Measurements from ENCODE around the gene CDYL.
"Not testable (repeated sequence)": the region's sequence is repeated elsewhere in the genome, so short reads cannot be mapped to it uniquely, and the experiment has no call there.

The CDYL gene

DNA sequence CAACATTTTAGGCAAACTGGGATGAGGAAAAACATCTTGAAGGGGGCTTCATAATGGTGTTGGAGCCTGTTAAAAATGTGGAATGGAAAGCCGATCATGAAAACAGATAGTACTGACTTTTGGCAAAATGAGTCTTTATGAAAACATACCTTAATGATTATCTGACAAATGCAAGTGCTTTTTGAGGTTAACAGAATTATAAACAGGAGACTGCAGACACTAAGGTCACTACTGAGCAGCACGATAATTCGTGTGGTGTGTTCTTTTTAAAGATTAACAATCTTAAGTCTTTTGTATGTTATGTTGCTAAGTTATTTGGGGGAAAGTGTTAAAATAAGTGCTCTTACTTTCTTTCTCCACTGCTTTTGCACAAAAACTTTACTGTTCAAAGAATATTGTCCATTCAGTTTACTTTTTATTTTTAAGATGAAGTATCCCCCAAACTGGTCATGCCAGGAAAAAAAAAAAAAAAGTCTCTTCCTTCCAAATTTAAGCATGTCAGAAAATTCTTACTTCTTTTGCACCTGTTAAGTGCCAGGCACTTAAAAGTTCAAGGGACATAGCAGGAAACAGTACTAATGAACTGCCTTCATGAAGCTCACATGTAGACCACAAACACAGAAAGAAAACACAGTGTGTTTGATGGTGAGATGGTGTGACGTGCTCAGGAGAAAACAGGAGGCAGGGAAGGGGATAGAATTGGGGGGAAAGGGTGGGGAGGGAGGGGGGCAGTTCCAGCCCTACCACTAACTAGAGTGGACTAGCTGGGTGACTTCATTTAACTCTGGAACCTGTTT, 73.2 kb downstream of the CDYL start:
- DNase-seq = no peak

GRCh38 chr6:4851035-4851434, 74.8 kb downstream of the CDYL start:
- no peak for DNase-seq

DNA sequence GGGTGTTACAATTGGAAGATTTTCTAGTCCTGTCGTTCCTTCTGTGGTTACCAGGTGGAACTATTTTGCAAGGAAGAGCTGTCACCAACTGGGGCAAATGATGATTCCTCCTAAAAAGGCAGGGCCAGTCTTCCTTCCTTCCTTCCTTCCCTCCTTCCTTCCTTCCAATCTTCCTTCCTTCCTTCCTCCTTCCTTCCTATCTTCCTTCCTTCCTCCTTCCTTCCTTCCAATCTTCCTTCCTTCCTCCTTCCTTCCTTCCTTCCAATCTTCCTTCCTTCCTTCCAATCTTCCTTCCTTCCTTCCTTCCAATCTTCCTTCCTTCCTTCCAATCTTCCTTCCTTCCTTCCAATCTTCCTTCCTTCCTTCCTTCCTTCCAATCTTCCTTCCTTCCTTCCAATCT, 76.0 kb downstream of the CDYL start:
- DNase-seq = not testable (repeated sequence)

- no peak for DNase-seq
Observed at GRCh38 chr6:4852938-4853337, 76.7 kb downstream of the CDYL start.

DNA sequence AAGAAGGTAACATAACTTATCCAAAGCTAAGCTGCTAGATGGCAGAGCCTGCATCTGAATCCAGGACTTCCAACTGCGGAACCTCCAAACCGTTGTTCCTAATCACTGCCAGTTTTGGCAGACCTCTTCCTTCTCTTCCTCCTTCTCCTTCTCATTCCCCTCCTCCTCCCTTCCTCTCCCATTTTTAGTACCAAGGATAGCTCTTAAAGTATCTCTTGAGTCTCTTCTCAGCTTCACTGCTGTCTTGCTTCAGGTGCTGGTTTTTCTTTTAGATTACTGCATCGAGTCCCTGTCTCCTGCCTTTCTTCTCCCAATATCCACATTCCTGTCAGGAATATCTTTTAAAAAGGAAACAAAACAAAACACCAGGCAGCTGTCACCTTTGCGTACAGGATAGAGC, 77.1 kb downstream of the CDYL start:
- DNase-seq = no peak

DNA sequence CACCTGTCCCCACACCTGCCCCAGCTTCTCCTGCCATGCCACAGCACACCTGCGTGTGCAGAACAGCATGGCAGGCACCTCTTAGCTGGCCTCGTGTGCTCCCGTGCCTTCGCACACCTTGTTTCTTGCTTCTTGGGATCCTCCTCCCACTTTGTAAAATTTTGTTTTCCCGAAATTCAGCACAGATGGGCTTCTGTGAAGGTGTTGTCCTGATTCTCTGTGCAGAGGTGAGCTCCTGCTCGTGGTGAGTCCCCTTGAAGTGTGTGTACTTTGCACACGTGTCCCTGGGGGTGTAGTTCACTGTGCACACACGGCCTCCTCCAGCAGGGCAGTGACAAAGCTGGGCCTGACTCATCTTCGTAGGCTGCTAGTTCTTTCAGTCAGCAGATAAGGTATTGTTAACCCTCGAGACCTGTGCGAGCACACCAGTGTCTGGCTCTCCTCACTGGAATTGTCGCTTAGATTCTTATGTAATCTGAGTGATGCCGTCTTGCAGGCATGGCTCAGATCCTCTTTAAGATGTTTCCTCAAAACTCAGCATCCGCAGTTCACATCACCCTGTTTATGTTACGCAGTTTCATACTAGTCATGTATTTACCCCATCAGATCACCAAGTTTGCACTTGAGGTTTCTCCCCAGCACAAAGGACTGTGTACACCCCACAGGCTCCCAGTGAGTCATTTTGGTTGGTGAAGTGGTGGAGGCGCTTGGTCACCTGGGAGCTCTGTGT, 77.7 kb downstream of the CDYL start:
- peak; percentile 78 for DNase-seq

- no peak for DNase-seq
Observed at GRCh38 chr6:4856785-4857184, 80.6 kb downstream of the CDYL start.

DNA sequence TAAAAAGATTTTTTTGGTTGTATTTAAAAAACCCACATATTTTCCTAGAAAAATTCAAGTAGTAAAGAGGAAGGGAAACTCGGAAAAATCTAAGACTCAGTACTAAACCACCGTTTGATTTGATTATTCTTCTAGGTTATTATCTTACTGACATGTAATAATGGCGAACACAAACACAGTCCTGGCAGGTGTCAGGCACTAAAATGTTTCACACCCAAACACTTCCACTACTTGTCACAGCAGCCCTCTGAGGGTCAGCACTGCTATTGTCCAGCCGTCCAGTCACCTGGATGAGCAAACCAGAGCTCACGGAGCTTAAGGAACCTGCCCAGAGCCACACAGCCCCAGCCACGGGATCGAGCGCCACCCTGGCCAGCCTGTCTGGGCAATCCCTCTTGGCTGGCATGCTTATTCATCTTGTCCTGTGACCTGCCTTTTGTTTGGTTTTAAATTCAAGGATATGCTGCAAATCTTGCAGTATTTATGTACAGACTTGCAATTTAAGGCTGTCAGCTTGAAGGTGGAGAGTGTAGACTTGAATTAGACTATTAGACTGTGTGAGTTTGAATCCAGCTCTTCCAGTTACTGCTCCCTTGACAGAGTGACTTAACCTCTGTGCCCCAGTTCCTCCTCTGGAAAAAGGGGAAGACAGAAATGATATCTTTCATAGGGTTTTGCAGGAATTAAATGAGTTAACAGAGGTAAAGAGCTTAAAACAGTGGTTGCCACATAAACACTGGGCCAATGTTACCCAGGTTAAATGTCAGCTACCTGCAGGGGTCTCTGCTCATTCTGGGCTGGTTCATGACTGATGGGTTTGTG, 82.2 kb downstream of the CDYL start:
- no peak for DNase-seq

DNA sequence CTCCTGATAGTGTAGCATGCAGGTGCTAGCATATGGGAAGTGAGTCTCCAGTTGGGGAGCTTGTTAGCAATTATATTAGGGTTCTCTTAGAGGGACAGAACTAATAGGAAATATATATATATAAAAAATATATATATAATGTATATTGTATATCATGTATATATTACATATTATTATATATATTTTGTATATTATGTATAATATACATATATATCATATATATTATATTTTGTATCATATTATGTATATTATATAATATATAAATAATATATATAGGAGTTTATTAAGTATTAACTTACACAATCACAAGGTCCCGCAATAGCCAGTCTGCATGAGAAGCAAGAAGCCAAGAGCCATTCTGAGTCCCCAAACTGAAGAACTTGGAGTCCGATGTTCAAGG, 84.2 kb downstream of the CDYL start:
- no peak for DNase-seq

DNA sequence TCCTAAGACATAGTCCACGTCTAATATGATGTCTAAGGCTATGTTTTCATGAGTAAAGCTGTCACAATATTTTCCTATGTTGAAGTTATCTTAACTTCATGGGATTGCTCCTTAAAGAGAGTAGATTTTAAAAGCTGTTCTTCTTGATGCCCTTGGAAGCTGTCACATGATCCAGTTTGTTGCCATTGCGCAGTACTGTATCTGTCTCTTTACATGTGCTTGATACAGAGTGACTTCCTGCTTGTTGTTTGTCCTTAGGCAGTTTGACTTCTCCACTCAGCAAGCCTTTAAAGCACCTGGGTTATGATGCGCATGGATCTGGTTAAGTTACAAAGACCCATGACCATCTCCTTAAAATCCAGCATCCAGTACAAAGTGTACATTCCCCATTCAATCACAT, 85.4 kb downstream of the CDYL start:
- no peak for DNase-seq

- no peak for DNase-seq
Observed at GRCh38 chr6:4864519-4864918, 88.3 kb downstream of the CDYL start.

DNA sequence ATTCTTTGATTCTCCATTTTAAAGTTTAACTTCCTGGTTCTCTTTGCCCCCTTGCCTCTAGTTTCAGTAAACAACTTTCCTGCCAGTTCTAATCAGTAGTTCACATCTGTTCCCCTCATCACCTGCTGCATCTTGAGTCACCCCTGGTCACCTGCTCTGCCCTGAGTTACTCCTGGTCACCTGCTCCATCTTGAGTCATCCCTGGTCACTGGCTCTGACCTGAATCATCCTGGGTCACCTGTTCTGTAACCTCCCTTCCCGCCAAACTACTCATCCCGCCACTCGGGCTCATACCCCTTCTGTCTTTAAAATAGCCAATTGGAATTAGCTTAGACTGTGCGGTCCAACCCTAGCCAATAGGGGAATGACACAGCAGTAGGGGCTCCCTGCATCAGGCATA, 88.8 kb downstream of the CDYL start:
- peak; percentile 88 for DNase-seq

DNA sequence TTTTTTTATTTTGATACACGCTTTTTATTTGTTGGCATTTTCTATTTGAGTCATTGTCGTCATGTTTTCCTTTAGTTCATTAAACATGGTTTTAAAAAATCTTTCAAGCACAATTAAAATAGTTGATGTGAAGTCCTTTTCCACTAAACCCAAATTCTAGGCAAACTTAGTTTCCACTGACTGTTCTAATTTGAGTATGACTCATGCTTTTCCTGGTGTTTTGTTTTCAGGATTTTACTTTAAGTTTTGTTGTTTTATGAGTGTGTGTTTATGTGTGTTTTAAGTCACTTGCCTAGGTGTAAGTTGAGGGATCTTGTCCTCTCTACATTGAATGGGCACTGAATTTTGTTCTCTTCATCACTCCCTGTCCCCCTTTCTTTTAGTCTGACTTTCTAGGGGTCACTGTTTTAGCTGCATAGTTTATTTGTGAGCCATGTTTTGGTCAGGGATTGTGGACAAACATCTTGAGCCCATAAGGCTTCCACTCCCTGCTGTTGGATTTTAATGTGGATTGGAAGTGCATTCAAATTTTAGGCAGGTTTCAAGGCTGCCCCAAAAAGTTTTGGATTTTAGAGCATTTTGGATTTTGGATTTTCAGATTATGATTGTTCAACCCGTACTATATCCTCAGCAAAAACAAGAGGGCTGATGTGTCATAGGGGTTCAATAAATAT, 94.8 kb downstream of the CDYL start:
- DNase-seq = no peak

DNA sequence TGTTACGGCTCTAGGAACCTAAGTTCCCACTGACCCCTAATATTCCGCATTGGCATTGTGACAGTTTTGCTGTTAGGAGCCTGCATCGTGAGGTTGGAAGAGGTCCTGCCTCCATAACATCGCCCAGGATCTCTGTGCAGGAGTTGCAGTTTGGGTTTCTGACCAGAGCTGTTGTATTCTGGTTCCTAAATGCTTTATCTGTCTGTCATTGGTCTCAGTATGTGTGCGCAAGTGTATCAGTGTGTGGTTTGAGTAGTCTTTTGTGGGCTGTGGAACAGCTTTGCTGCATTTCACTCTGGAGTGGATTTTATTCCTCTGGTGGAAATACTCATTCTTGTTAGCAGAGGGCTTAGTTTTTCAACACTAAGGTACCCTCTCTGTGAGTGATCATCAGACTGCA, 95.6 kb downstream of the CDYL start:
- DNase-seq = no peak

- DNase-seq = no peak
Observed at GRCh38 chr6:4872841-4873240, 96.6 kb downstream of the CDYL start.

DNA sequence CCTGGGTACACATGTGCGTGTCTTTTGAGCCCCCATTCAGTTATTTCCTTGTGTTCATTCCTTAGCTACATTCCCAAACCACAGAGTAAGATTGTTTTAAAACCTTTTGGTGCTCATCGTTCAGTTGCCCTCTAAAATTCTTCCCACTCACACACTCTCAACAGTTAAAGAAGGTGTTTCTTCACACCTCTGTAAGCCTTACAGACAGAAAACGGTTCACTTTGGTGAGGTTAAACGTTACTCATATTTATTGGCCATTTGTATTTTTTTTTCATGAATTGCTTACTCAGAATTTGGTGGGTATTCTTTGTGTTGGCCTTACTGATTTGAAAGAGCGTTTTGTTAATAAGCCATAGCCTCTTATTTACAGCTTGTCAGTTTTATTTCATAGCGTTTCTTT, 97.7 kb downstream of the CDYL start:
- DNase-seq = no peak

DNA sequence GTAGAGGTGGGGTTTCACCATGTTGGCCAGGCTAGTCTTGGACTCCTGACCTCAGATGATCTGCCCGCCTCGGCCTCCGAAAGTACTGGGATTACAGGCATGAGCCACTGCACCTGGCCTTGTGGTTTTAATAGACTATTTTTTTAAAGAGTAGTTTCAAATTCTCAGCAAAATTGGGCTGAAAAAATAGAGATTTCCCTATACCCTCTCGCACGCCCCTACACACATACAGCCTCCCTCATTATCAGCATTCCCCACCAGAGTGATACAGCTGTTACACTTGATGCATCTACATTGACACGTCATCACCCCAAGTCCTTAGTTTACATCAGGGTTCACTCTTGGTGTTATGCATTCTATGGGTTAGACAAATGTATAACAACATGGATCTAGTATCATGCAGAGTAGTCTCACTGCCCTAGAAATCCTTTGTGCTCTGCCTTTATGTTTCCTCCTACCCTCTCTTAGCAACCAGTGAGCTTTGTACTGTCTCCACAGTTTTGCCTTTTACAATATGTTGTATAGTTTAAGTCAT, 103.6 kb downstream of the CDYL start:
- no peak for DNase-seq

DNA sequence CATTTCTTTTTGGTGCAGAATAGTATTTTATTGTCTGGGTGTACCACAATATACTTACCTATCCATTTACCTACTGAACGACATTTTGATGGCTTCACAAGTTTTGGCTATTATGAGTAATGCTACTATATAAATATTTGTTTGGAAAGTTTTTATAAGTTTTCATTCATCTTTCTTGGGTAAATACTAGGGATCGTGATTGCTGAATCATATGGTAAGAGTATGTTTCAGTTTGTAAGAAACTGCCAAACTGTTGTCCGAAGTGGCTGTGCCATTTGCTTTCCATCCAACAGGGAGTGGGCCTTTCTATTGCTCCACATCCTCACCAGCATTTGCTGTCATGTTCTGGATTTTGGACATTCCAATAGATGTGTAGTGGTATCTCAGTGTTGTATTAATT, 104.2 kb downstream of the CDYL start:
- no peak for DNase-seq

- DNase-seq = no peak
Observed at GRCh38 chr6:4883298-4883697, 107.1 kb downstream of the CDYL start.

DNA sequence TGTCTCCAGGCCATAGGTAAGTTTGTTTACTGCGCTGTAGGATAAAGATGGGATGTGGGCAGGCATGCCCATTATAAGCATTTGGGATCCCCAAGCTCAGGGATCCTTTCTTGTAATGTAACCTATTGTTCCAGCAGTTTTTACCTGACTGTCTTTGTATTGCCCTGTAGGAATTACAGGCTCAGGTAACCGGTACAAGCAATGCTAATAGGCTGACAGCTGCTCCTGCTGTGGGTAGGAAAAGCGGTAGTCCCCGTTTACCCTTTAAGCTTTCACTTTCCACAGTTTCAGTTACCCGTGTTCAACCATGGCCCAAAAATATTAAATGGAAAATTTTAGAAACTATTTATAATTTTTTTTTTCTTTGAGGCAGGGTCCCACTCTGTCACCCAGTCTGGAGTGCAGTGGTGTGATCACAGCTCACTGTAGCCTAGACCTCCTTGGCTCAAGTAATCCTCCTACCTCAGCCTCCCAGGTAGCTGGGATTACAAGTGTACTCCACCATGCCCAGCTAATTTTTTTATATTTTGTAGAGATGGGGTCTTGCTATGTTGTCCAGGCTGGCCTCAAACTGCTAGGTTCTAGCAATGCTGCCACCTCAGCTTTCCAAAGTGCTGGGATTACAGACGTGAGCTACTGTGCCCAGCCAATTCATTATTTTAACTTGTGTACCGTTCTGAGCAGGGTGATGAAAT, 108.6 kb downstream of the CDYL start:
- DNase-seq = no peak

- DNase-seq = no peak
Observed at GRCh38 chr6:4885341-4885933, 109.2 kb downstream of the CDYL start.

- no peak for DNase-seq
Observed at GRCh38 chr6:4888841-4889240, 112.6 kb downstream of the CDYL start.

Measured in islet precursor cell (in vitro differentiated cells).